Right ventricle myocardium superior (tissue), 1 donor: ENCODE measurements around the gene ELN. TPM values are rescaled to one million over a fixed set of nuclear protein-coding genes. Genes with fewer than 3 reads are reported as not detected.

Experiments used
- ATAC-seq: fragments of 200-7000 bp; cut with Tn5 transposase; one replicate; pipeline ENCODE4 v1.9.1; 2020; ENCODE audit warnings: mild to moderate bottlenecking; ENCODE audit not compliant: poor library complexity
- DNase-seq: peaks from one replicate; pipeline ENCODE4 v3.0.0-alpha.2; 2020
- intact Hi-C: fragments of 100-400 bp; cut with DNase I; formaldehyde crosslinking; loops from one replicate; pipeline ENCODE4 v1.11.2; 2022
- total RNA-seq: library from RNA; stranded (reverse); fragmentation: NEBNext Ultra II Directional; extraction: Animal tissue kit (Norgen Biotek cat#: 25700); gene quantifications from one replicate; pipeline ENCODE4 v1.2.1, GENCODE V29; 2021
- donor health status: DM: no; HTN: yes; CAD: no; lungs with severe emphysema.

ELN gene
- total RNA-seq, 1 donor from 2014 or later: 33.2 TPM

DNA sequence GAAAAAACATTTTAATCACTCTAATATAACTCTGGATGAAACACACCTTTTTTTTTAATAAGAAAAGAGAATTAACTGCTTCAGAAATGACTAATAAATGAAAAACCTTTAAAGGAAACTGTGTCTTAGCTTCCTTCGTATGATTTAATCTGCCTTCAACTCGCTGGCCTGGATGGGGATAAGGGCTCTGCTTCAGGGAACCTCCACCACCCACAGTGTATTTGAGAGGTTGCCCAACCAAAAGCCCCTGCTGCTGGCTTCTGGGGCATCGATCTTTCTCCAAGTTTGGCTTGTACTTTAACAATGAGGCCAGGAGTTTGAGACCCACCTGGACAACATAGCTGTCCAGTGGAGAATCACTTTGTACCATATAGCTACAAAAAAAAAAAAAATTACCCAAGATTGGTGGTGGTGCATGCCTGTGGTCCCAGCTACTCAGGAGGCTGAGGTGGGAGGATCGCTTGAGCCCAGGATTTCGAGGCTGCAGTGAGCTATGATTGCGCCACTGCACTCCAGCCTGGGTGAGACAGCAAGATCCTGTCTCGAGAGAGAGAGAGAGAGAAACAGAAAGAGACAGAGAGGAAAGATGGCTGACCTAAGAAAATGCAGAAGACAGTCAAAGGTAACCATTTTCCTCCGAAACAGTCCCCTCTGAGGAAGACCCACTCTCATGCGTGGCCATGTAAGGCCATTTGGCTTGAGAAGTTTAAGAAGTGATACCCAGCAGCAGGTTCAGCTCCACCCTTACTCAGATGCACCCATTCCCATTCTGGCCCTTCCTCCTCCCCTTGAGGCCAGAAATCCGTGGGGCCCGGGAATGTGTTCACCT, 42.0 kb downstream of the ELN start:
- no peak for DNase-seq
- no peak for ATAC-seq
- intact Hi-C loops: loop anchor here (2.0 kb wide), 1 partner anchor 331 kb away; no protein-coding TSS in a partner anchor

DNA sequence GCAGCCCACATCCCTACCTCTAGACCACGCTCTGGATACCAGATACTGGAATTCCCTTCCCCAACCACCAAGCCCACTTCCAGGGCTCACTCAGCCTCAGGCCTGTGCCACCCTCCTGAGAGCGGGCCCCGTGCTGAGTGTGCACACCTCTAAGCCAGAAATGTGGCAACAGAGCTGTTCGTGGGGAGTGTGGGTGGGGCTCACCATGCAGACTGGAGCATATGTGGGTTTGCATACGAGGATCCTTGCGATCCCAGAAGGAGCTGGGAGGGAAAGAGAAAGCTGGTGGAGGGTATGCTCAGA, 42.6 kb downstream of the ELN start:
- no peak for ATAC-seq
- DNase-seq: no peak
- intact Hi-C loops: no loop called here

DNA sequence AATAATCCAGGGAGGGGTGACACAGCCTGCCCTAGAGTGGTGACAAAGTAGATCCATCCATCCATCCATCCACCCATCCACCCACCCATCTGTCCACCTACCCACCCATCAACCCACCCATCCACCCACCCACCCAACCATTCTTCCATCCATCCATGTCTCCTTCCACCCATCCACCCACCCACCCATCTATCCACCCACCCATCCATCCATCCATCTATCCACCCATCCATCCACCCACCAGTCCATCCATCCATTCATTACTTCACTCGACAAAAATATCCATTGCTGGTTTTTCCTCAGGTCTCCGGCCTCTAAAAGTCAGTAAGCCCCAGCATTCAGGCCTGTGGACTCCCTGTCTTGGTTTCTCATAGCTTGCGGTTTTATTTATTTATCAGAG, 43.1 kb downstream of the ELN start:
- DNase-seq (no peak), ATAC-seq (no peak)
- intact Hi-C loops: no loop called here

DNA sequence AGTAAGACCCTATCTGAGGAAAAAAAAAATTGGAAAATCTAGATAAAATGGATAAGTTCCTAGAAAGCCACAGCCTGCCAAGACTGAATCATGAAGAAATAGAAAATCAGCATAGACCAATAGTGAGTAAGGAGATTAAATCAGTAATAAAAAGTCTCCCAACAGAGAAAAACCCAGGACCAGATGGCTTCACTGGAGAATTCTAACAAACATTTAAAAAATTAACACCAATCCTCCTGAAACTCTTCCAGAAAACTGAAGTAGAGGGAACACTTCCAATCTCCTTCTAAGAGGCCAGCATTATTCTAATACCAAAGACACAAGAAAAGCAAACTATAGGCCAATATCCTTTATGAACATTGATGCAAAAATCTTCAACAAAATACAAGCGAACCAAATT, 46.8 kb downstream of the ELN start:
- DNase-seq (no peak), ATAC-seq (no peak)
- intact Hi-C loops: no loop called here

DNA sequence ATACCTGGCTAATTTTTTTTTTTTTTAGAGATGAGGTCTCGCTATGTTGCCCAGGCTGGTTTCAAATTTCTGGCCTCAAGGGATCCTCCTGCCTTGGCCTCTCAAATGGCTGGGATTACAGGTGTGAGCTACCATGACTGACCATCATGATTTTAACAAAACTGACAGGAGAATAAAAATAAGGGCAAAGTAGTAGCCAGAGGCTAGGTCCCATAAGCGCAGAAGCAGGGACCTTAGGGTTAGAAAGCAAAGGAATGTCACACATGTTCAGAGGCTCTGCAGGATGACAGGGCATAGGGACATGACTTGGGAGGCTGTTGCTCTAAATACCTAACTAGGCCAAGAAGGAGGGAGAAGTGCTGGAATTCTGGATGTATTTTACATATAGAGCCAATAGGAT, 50.5 kb downstream of the ELN start:
- intact Hi-C loops: no loop called here
- no peak for DNase-seq
- ATAC-seq: no peak

DNA sequence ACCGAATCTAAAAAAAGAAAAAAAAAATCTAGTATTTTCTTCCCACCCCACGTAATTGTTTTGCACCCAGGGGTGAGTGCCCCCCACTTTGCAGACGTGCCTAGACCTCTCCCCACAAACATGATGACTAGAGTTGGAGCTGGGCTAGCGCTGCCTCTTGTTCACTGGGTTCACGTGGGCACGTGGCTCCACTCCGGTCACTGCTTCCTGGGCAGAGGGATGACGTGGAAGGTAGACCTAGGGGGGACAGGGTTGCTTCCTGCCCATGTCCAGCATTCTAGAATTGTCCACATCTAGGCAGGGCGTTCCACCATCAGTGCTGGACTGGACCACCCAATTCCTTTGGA, 54.8 kb downstream of the ELN start:
- DNase-seq: no peak
- no peak for ATAC-seq
- intact Hi-C loops: no loop called here

DNA sequence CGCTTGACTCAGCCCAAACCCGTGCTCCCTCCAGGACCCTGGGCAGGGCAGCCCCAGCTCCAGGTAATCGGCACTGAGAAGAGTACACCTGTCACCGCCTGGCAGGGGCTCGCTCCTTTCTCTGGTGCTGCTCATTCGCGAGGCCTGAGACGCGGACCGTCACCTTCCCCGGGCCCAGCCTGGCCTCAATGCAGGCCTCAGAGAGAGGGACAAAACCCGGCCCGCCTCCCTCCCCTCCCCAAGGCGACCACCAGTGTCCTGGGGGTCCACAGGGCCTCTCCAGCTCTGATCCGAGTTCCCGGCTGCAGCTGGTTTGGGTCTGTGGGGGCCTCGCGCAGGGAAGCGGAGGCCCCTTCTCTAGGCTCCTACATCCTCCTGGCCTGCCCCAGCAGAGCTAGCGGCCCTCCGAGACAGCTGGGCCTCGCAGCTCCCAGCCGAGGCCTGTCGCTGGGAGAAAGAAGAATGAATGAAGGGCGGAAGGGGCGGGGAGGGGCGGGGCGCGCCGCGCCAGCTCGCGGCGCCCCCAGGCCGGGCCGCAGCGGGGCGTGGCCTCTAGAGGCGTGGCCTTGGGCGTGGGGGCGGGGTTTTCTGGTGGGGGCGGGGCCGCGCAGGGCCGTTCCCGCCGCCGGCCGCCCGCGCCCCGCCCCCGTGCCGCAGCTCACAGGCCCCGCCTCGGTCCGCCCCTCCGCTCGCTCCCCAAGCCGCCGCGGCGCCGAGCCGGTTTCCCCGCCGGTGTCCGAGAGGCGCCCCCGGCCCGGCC, 55.3 kb downstream of the ELN start, which contains the start of gene LIMK1:
TSS of gene LIMK1 (plus strand) at position 688 of the 760 bp plus-strand sequence. CDS start 187 bp downstream, outside the sequence.
- peak; percentile 89 for DNase-seq
- ATAC-seq: peak; percentile 97
- intact Hi-C loops: no loop called here

DNA sequence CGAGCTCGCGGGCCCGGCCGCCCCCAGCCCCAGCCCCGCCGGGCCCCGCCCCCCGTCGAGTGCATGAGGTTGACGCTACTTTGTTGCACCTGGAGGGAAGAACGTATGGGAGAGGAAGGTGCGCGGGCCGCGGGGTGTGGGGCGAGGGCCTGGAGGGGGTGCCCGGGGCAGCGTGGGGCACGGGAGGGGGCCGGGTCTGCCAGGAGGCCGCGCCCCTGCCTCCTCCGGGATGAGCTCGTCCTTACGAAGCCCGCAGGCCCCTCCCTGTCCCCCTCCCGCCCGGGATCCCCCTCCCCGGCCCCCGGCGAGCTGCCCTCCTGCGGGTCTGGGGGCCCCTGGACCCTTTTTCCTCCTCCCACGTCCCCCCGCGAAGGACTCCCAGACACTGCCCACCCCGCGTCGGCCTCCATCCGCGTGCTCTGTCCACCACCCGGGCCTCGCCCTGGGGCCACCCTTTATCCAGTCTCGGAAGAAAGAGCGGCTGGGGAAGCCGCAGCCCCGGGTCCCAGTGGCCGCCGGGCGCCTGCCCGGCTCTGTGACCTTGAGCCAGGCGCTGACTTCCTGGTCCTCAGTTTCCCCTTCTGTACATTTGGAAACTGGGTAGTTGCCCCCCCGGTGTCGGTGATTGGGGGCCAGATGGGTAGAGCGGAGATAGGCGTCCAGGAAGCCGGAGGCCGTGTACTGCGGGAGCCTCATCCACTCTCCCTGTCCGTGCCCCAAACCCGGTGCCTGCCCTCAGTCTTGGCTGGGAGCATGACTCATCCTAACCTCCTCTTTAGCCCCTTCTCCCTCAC, 56.2 kb downstream of the ELN start:
- peak; percentile 24 for ATAC-seq
- peak; percentile 67 for DNase-seq
- intact Hi-C loops: no loop called here

DNA sequence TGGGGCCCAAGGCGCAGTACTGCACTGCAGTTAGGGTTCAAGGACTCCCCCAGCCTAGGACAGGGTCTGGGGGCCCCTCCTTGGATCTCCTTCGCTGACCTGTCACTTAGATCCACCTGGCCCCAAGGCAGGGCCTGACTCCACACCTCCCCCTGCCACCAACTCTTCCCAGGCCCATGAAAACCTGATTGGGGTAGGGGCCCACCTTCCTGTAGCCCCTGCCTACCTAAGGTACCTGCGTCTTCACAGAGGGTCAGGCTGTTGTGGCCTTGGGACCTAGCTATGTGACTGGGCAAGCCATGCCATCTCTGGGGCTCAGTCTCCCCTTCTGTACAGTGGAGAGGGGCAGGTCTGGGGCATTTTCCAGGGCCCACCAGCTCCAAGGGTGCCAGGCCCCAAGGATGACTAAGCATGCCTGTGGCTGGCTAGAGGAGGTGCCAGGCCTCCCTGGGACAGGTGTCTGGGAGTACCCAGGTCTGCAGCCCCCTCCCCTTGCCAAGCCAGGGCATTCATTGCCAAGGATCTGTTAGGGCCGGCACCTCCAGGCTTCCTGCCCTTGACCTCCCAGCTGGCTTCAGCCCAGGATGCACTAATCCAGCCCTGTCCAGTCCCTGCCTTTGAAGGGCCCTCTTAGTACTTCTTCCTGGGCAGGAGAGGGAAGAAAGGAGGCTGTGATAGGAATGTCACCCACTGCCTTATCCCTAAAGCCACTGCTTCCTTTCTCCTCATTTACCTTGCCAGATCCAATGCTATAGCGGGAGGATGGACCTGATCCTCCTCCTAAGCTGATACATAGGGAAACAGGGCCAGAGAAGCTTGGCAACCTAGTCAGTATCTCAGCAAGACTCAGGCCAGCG, 57.0 kb downstream of the ELN start:
- intact Hi-C loops: loop anchor here (5.0 kb wide), 1 partner anchor 97 kb away; no protein-coding TSS in a partner anchor
- no peak for ATAC-seq
- no peak for DNase-seq

DNA sequence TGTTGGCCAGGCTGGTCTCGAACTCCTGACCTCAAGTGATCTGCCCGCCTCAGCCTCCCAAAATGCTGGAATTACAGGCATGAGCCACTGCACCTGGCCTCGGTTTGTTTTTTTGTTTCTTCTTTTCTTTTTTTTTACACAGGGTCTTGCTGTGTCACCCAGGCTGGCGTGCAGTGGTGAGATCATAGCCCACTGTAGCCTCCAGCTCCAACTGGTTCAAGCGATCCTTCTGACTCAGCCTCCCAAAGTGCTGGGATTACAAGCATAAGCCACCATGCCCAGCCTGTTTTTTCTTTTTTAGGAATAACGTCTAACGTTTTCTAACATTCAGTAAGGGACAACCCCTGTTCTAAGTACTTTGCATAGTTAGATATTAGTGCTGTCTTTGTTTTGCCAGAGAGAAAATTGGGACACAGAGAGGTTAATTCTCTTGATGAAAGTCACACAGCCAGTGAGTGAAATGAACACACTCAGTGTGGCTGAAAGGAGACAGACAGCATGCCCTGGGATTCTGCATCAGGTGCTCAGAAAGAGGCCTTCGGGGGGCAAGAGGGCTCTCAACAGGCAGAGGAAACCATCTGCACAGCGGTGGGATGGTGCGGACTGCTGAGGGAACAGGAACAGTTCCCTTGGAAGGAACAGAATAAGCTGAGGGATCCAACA, 59.9 kb downstream of the ELN start:
- intact Hi-C loops: loop anchor here (5.0 kb wide), 1 partner anchor 94 kb away; no protein-coding TSS in a partner anchor
- DNase-seq: no peak
- no peak for ATAC-seq

DNA sequence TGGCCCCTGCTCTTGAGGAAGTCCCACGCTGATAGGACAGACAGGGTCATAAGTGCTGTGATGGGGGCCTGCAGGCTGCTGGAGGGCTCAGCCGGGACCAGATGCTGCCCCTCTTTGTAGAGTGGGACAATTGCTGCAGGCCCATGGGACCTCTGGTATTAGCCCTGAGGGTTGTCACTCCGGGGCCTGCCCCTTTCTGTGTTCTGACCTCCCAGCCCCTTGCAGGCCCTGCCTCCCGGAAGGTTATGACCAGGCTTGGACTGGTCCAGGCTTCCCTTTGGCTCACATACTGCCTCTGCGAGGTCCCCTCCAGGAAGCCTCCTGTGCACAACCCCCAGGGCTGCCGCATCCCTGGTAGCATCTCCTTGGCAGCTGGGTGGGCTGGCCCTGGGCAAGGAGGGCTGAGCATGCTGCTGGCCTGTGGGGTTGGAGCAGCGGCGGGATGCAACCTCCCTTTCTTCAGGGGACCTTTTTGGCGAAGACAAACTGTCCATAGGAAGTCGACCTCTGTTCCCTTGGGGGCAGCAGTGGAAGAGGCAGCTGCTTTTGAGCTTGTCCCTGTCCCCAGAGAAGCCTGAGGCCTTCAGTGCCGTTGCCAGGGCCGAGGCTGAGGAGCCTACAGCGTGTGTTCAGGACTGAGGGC, 64.5 kb downstream of the ELN start:
- ATAC-seq (peak; percentile 46), DNase-seq (peak; percentile 69)
- intact Hi-C loops: no loop called here

DNA sequence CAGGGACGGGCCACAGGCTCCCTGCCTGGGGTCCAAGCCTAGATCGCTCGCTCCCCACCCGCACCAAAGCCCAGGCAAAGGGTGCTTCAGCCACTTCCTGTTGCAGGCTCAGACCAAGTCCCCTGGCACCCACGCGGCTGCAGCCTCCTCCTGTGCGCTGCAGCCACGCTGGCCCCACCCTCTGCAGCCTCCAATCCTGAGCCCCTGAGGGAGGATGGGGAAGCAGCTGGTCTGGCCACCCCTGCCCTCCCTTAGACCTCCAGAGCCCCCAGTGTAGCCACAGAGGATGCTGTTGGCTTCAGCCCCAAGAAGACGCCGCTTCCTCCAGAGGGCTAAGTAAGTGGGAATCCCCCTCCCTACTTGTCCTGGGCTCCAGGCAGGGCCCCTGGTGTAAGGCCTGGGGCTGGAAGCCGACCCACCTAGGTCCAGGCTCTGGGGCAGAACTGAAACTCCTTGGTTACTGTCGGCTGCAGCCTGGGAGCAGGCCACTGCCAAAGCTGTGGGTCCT, 65.0 kb downstream of the ELN start:
- intact Hi-C loops: no loop called here
- peak; percentile 82 for DNase-seq
- ATAC-seq: peak; percentile 65

DNA sequence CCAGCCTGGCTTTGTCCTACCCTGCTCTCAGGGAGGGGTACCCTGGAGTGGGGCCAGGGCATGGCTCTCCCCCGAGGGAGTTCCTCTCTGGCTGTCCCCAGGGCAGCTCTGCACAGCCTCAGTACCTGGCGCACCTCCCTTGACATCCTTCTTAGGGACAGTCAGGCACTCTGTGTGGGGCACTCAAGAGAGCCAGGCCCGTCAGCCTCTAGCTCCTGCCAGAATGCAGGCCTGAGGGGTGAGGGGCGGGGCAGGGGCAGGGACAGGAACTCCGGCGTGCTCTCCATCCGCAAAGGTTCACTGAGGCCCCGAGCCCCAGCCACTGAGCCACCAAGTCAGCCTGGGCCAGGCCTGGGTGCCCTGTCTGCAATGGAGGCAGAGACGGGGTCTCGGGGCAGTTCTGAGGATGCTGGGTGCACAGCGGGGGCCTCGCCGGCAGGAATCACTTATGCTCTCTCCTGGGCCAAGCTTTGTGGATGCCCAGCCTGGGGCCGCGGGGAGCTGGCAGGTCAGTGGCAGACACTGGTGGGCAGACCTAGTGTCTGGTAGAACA, 65.8 kb downstream of the ELN start:
- intact Hi-C loops: no loop called here
- no peak for DNase-seq
- ATAC-seq: peak; percentile 27

DNA sequence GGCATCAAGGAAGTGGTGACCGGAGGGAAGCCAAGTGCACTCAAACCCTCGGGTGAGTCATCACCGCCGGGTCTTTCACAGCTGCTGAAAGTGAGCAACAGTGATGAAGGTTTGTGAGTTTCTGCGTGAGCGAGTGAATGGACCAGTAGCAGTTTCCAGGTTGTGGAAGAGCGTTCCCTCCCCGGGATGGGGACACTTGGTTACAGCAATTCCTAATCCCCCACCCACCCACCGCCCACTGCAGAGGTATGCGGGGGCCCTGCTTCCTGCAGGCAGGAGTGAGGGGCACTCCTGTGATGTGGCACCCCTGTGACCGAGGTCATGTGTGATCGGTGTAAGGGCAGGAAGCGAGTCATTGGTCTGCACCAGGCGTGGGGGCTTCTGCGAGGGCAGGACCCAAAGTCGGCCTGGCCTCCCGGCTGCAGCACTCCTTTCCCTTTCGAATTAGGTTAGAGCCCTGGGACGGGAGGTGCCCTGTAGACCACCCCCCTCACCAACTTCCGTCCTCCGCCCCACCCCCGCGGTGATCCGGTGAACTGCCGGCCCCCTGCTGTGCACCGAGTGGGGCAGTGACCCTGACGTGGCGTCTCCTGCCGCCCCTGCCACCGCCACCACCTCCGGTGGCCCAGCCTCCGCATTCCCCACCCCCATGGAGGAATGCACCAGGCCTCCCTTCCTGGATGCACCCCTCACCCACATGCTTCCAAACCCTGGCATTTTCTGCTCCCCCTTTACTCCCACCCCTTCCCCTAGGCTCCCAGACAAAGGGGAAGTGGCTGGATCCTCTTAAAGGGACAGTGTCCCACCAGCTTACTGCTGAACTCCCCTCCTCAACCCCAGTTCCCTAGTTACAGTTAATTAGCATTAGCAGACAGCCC, 66.5 kb downstream of the ELN start:
- intact Hi-C loops: no loop called here
- peak; percentile 81 for DNase-seq
- peak; percentile 80 for ATAC-seq

DNA sequence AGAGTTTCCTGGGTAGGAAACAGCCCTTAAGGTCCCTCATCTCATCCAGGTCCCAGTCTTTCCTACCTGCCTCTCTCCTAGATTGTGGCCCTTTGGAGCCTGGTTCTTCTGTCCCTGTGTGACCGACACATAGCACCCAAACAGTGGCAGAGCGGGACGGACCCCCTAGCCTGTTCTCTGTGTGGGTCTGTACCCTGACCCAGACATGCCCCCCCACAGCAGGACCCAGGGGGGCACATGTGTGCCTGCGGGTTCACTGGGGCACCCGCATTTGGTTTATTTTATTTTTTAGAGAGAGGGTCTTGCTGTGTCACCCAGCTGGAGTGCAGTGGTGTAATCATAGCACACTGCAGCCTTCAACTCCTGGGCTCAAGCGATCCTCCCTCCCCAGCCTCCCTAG, 67.2 kb downstream of the ELN start:
- no peak for ATAC-seq
- DNase-seq: no peak
- intact Hi-C loops: no loop called here

DNA sequence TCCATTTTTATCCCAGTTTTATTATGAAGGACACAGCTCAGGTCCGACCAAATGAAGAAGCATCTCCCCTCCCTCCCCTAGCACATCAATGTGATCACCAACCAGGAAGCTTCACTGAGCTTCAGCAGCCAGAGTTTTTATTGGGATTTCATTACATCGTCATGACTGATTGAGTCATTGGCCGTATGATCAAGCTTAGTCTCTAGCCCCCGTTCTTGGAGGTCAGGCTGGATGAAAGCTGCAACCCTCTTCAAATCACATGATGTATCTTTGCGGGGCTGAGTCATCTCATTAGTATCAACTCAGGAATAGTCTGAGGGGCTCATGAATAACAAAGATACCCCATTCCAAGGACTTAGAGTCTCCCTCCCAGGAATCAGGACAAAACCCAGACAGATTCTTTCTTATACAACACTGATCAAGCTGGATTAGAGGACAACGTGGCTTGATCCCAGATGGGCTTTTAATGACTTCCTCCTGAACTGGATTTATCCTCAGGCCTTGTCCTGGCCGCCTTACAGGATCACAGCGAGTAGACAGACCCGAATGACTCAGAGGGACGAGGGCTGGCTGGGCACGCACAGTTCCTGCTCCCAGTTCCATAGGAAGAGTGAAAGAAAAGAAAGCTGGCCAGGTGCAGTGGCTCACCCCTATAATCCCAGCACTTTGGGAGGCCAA, 70.1 kb downstream of the ELN start:
- DNase-seq (no peak), ATAC-seq (no peak)
- intact Hi-C loops: no loop called here
